Muscle of leg (tissue), 11 donors: ENCODE measurements around the gene DIAPH1. TPM values are rescaled to one million over a fixed set of nuclear protein-coding genes. Genes with fewer than 3 reads are reported as not detected.

ENCODE experiments used
- DNase-seq: peaks from one replicate; pipeline ENCODE4 v3.0.0; 2013
- H3K27ac ChIP-seq: one replicate; pipeline ENCODE4 v1.5.1; 2013; ENCODE audit warnings: mild to moderate bottlenecking, low read length, control low read depth
- H3K27me3 ChIP-seq: one replicate; pipeline ENCODE4 v1.6.1; 2013; ENCODE audit warnings: low read length; ENCODE audit not compliant: control insufficient read depth, insufficient read depth
- H3K36me3 ChIP-seq: one replicate; pipeline ENCODE4 v1.6.1; 2013; ENCODE audit warnings: low read length; ENCODE audit not compliant: control insufficient read depth, insufficient read depth
- H3K4me1 ChIP-seq: one replicate; pipeline ENCODE4 v1.6.1; 2013; ENCODE audit warnings: low read length; ENCODE audit not compliant: control insufficient read depth, insufficient read depth
- H3K4me3 ChIP-seq: one replicate; pipeline ENCODE4 v1.5.1; 2013; ENCODE audit warnings: low read length, control low read depth
- H3K9me3 ChIP-seq: replicated peaks from 2 replicates; pipeline ENCODE4 v1.6.1; 2013; ENCODE audit warnings: low read depth, low read length; ENCODE audit not compliant: control insufficient read depth
- WGBS: methylation state at CpG from one replicate; pipeline ENCODE4 v1.1.5; 2013; ENCODE audit warnings: missing lambda C conversion rate; ENCODE audit not compliant: insufficient coverage; 5-methylcytosine and 5-hydroxymethylcytosine counted together
- polyA plus RNA-seq, 8 donors: library from polyadenylated mRNA; unstranded; fragments of 120-200 nt; gene quantifications; one replicate each; pipeline versions ENCODE4 v1.2.1 to v1.2.3, GENCODE V29; 2013; ENCODE audit warnings: inconsistent platforms in 1 of 8, low replicate concordance in 1 of 8; ENCODE audit not compliant: insufficient read length in 8 of 8, insufficient read depth in 1 of 8
- total RNA-seq: library from RNA; stranded (reverse); fragments of 120-200 nt; gene quantifications from one replicate; pipeline ENCODE4 v1.2.4, GENCODE V29; 2013

Gene DIAPH1
- total and polyA plus RNA-seq, 9 donors = 11.5 to 34.5 (median 28.0) TPM

GRCh38 chr5:141543053-141543452 lies 75.7 kb downstream of the DIAPH1 start:
- H3K4me1 ChIP-seq = no peaks in the 10 kb centered on the region
- peaks cover 2% of the 10 kb centered on the region for H3K36me3 ChIP-seq
- no CpG with 5 or more reads among the region's 2 CpGs for WGBS
- peaks cover 14% of the 10 kb centered on the region for H3K9me3 ChIP-seq
- no peak overlapping the region for H3K27ac ChIP-seq
- no peaks in the 10 kb centered on the region for H3K27me3 ChIP-seq
- no peak overlapping the region for H3K4me3 ChIP-seq
- no peak for DNase-seq

- Histone ChIP-seq H3K4me1 (peaks cover 3% of the 10 kb centered on the region), H3K9me3 (no peaks in the 10 kb centered on the region), H3K27me3 (no peaks in the 10 kb centered on the region), H3K27ac (no peak overlapping the region), H3K36me3 (peaks cover 4% of the 10 kb centered on the region), H3K4me3 (no peak overlapping the region)
- no peak for DNase-seq
- WGBS = 100% methylated on average over 2 of the region's 4 CpGs
Measured at GRCh38 chr5:141534492-141535213, 84.1 kb downstream of the DIAPH1 start.

DNA sequence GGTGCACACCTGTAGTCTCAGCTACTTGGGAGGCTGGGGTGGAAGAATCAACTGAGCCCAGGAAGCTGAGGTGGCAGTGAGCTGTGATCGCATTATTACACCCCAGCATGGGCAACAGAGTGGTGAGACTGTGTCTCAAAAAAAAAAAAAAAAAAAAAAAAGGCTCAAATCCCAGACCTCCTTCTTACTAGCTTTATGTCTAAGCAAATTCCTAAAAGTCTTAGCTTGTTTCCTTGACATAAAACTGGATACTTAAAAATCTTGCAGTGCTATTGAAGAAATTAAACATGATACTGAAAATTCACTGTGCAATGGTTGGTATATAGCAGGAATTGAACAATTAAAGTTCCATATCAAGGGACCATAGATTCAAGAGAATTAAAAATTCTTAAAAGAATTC lies 84.9 kb downstream of the DIAPH1 start:
- Histone ChIP-seq H3K4me3 (no peak overlapping the region), H3K9me3 (no peaks in the 10 kb centered on the region), H3K27me3 (no peaks in the 10 kb centered on the region), H3K27ac (no peak overlapping the region), H3K4me1 (peaks cover 10% of the 10 kb centered on the region), H3K36me3 (peaks cover 6% of the 10 kb centered on the region)
- DNase-seq = no peak
- WGBS = no CpG with 5 or more reads among the region's 1 CpG

DNA sequence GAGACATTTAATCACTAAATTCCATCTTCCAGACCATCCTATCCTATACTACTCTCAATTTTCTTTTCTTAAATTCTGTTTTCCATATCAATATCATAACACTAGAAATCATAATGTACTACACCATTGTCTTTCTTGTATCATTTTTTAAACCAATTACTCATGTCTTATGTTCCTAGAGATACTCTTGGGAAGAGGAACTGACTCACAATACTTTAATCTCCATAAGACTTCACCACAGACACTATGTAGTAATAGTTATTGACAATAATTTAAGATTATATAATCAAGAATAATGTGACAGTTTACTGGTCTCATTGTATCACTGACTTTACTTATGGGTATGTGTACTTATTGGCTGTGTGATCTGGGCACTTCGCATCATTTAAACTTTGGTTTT lies 86.1 kb downstream of the DIAPH1 start:
- Histone ChIP-seq H3K4me1 (peaks cover 19% of the 10 kb centered on the region), H3K27ac (no peak overlapping the region), H3K27me3 (no peaks in the 10 kb centered on the region), H3K9me3 (no peaks in the 10 kb centered on the region), H3K4me3 (no peak overlapping the region), H3K36me3 (peaks cover 6% of the 10 kb centered on the region)
- WGBS = no CpG with 5 or more reads among the region's 1 CpG
- no peak for DNase-seq

DNA sequence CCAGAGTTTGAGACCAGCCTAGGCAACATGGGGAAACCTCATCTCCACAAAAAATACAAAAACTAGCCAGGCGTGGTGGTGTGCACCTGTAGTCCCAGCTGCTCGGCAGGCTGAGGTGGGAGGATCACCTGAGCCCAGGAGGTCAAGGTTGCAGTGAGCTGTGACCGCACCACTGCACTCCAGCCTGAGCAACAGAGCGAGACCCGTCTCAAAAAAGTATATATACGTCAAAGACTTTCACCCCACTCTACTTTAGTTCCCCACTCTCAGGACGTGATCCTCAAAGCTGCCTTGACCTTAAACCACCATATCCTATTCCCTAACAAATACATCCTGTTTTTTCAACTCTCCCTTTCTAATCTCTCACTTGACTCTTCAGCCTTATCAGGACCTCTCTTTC lies 88.9 kb downstream of the DIAPH1 start:
- no peaks in the 10 kb centered on the region for H3K9me3 ChIP-seq
- H3K4me1 ChIP-seq = peaks cover 33% of the 10 kb centered on the region
- peak overlapping the region; percentile 88 for H3K27ac ChIP-seq
- WGBS = 87% methylated on average over 5 of the region's 7 CpGs
- no peaks in the 10 kb centered on the region for H3K27me3 ChIP-seq
- H3K4me3 ChIP-seq = no peak overlapping the region
- peaks cover 18% of the 10 kb centered on the region for H3K36me3 ChIP-seq
- DNase-seq = no peak

GRCh38 chr5:141529002-141529401 lies 89.8 kb downstream of the DIAPH1 start:
- Histone ChIP-seq H3K27ac (peak overlapping the region; percentile 88), H3K27me3 (no peaks in the 10 kb centered on the region), H3K36me3 (peaks cover 18% of the 10 kb centered on the region), H3K9me3 (no peaks in the 10 kb centered on the region), H3K4me1 (peaks cover 42% of the 10 kb centered on the region), H3K4me3 (no peak overlapping the region)
- peak; percentile 82 for DNase-seq
- 37% methylated on average over 2 of the region's 5 CpGs for WGBS

- Histone ChIP-seq H3K36me3 (peaks cover 14% of the 10 kb centered on the region), H3K9me3 (no peaks in the 10 kb centered on the region), H3K27ac (peak overlapping the region; percentile 88), H3K4me1 (peaks cover 46% of the 10 kb centered on the region), H3K27me3 (no peaks in the 10 kb centered on the region), H3K4me3 (no peak overlapping the region)
- DNase-seq = peak; percentile 97
- WGBS = 19% methylated on average over 4 of the region's 11 CpGs
Measured at GRCh38 chr5:141528291-141528984, 90.4 kb downstream of the DIAPH1 start.

GRCh38 chr5:141527426-141527825 lies 91.4 kb downstream of the DIAPH1 start:
- Histone ChIP-seq H3K4me1 (peaks cover 55% of the 10 kb centered on the region), H3K4me3 (no peak overlapping the region), H3K36me3 (peaks cover 14% of the 10 kb centered on the region), H3K9me3 (no peaks in the 10 kb centered on the region), H3K27ac (peak overlapping the region; percentile 88), H3K27me3 (no peaks in the 10 kb centered on the region)
- no peak for DNase-seq
- no CpG with 5 or more reads among the region's 1 CpG for WGBS

- peak overlapping the region; percentile 93 for H3K27ac ChIP-seq
- peak; percentile 58 for DNase-seq
- peaks cover 71% of the 10 kb centered on the region for H3K4me1 ChIP-seq
- peaks cover 16% of the 10 kb centered on the region for H3K36me3 ChIP-seq
- WGBS = 23% methylated on average over 3 of the region's 7 CpGs
- no peak overlapping the region for H3K4me3 ChIP-seq
- H3K9me3 ChIP-seq = no peaks in the 10 kb centered on the region
- H3K27me3 ChIP-seq = no peaks in the 10 kb centered on the region
Measured at GRCh38 chr5:141525653-141526052, 93.1 kb downstream of the DIAPH1 start.
